ENCODE results near the gene ATP6V1G3.
"Not testable (repeated sequence)": the region's sequence is repeated elsewhere in the genome, so short reads cannot be mapped to it uniquely, and the experiment has no call there.

ATP6V1G3 gene

GRCh38 chr1:198496216-198497143 is 44.0 kb downstream of the ATP6V1G3 start:
- DNase-seq (ENCODE audit: low spot score) = peak; percentile 36

DNA sequence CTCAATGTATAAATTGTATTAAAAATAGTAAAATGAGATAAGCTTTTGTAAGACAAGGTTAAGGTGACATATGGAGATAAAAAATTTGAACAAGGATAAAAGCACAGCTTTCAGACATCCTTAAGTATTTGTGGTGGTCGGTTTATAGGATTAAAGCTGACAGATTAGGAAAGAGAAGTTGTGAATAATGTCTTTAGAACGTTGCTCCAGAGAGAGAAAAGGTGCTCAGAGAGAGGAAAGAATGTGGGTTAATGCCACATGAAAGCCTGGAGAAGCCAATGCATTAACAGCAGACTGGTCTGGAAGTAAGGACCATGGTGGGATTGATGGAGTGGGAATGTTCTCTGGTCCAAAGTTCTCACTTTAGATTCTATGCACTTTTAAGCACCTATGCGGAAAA is 44.8 kb downstream of the ATP6V1G3 start:
- no peak for DNase-seq (ENCODE audit: low spot score)

DNA sequence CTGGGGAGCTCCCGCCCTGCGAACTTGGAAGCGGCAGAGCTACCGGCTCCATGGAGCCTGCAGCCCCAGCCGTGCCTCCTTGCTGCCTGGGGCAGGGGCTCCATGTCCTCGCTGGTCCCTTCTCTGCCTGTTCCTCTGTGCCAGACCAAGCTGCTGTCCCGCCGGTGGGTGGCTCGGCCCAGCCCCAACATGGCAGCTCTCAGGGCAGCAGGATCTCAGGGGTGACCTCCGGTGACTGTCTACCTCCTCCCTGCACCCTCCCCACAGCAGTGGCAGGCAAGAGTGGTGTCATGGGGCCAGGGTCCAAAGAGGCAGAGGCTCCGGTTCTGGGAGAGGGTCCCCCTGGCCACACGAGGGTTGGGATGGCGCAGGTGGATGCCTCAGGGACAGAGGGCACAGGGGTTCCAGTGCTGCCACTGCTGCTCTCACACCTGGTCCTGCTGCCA is 45.8 kb downstream of the ATP6V1G3 start:
- no peak for DNase-seq (ENCODE audit: low spot score)

DNA sequence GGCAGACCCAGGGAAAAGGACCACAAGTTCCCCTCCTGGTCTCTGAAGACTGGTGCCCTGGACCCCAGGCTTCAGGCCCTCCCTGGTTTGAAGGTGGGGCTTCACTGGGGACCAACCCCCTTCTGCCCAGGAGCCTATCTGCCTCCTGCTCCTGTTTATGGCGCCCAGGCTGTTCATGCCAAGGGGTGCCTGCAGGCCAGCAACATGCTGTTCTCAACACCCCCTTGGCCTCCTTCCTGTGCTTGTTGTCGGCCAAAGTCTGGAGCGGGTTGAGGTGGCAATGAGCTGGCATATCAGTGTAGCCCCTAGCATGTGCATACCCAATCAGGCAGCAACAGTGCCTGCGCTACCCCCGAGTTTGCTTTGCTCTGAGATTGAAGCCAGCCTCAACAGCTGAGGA is 46.3 kb downstream of the ATP6V1G3 start:
- no peak for DNase-seq (ENCODE audit: low spot score)

- DNase-seq (ENCODE audit: low spot score) = no peak
These were observed 47.2 kb downstream of the ATP6V1G3 start for GRCh38 chr1:198493329-198493728.

DNA sequence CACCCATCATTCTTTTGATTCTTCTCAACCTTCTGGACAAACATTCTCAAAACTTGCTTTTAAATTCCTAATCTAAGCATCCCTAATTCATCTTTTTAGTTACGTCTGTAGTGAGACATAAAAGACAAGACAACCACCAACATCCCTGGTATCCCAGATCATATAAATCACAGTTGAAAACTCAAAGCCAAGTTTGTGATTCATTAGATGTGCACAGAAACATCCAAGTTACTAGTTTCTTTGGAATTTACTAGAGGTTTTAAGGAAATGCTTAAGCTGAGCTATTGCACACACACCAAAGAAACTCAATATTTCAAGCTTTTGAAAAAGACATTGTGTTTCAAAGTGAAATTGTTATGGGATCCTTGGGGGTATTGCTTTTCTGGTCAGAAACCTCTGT is 47.6 kb downstream of the ATP6V1G3 start:
- peak; percentile 77 for DNase-seq (ENCODE audit: low spot score)

DNA sequence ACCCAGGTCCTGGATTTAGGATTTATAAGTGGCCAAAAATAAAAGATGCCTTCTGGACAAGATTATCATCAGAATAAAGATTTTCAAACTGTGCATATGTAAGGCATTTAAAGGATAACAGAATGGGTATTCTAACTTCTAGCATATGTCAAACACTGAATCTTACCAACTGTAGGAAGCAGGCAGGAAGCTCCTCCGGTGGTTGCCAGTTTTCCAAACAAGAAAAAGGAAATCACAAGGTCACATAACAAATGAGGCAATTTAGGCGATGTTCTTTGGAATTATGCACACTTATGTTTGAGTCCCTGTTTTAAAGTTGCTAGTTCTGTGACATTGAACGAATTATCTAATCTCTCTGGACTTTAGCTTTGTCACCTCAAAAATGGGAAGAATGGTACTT is 48.9 kb downstream of the ATP6V1G3 start:
- no peak for DNase-seq (ENCODE audit: low spot score)

DNA sequence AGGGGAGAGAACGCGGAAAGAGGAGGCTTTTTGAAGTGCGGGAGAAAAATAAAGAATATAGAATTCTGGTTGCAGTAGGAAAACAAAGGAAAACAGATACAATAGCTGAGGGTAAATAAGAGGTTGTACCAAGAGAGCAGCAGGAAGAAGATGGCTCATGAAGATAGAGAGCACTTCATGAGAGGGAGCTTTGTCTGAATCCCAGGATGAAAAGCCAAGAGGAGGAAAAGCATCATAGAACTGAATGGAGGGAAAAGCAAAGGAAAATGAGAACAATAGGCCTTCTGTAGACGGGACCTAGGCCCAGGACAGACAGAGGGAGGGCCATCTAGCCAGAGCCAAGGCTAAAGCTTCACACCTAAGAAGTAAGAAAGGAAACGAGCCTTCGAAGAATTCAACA is 49.5 kb downstream of the ATP6V1G3 start:
- DNase-seq (ENCODE audit: low spot score) = no peak

- DNase-seq (ENCODE audit: low spot score) = no peak
These were observed 50.3 kb downstream of the ATP6V1G3 start for GRCh38 chr1:198490224-198490623.

DNA sequence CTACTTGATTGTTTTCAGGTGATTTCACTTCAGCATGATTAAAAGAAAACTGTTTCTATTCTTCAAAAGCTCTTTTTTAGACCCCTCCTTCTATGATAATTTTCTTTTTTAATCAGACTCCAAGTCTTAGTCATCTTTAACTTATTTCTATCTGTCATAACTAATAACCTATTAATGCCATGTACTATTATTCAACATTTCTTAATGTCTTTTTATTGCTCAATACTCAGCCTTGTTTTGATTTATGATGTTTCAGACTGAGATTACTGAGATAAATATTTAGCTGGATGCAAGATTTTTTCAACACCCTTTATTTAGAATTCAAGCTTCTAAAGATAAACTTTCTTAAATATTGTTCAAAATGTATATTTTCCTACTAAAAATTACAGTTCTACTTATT is 53.6 kb downstream of the ATP6V1G3 start:
- DNase-seq (ENCODE audit: low spot score) = no peak

DNA sequence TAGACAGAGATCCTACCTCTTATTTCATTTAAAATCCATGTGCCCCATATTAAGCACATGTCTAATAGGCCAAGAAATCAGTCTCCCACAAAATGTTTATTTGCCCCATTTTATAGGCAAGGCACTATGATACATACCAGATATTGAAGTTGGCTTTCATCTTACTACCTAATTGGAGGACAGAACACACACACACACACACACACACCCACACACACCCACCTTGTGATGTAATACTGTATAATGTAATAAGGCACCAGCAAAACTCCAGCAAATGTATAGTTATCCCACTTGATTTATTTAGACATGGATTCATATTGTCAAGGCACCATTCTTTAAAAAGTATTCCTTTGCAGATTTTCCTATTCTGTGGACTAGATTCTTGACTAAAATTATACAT is 56.8 kb downstream of the ATP6V1G3 start:
- no peak for DNase-seq (ENCODE audit: low spot score)

DNA sequence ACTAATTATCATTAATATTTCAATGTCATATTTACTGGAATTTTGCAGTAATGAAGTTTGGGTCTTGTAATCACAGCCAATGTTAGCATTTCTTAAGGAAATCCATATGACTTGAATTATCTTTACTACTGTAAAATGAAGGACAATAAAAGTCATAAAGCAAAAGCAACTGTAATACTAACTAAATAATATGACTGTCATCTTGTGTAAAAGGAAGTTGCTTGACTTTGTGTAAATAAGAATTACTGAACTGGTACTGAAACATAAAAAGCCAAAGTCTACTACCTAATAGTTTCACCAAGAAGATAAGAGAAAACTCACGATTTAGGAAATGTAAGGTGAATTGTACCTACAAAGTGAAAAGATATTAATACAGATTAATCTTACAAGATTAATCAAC is 57.5 kb downstream of the ATP6V1G3 start:
- DNase-seq (ENCODE audit: low spot score) = no peak

- DNase-seq (ENCODE audit: low spot score) = no peak
These were observed 58.8 kb downstream of the ATP6V1G3 start for GRCh38 chr1:198481661-198482060.

GRCh38 chr1:198480876-198481275 is 59.6 kb downstream of the ATP6V1G3 start:
- no peak for DNase-seq (ENCODE audit: low spot score)

DNA sequence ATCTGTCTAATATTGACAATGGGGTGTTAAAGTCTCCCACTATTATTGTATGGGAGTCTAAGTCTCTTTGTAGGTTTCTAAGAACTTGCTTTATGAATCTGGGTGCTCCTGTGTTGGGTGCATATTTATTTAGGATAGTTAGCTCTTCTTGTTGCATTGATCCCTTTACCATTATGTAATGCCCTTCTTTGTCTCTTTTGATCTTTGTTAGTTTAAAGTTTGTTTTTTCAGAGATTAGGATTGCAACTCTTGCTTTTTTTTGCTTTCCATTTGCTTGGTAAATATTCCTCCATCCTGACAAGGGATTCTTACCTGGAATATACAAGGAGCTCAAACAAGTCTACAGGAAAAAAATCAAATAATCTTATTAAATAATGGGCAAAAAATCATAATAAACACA is 63.1 kb downstream of the ATP6V1G3 start:
- not testable (repeated sequence) for DNase-seq (ENCODE audit: low spot score)

Data from AG08395 (cell line).